Astrocyte (in vitro differentiated cells and primary cell): Measurements from ENCODE around the gene OTOGL. TPM values are rescaled to one million over a fixed set of nuclear protein-coding genes. Genes with fewer than 3 reads are reported as not detected.

Source experiments
- DNase-seq: peaks from one replicate; pipeline ENCODE4 v3.0.0-alpha.2; 2010; ENCODE audit warnings: low read depth
- FAIRE-seq: peaks from 2 replicates; lab custom pipeline; 2011; peaks lifted over from hg19 to GRCh38; lab: Jason Lieb, UNC
- H2AFZ ChIP-seq: 2 replicates; pipeline ENCODE4 v1.6.0; 2012; ENCODE audit warnings: low read depth, low read length, inconsistent platforms
- H3K27ac ChIP-seq: 2 replicates; pipeline ENCODE4 v1.5.1; 2011; ENCODE audit warnings: low read depth, low read length, inconsistent platforms
- H3K27me3 ChIP-seq: 2 replicates; pipeline ENCODE4 v1.6.0; 2011; ENCODE audit warnings: low read length, inconsistent platforms; ENCODE audit not compliant: insufficient read depth
- H3K36me3 ChIP-seq: 2 replicates; pipeline ENCODE4 v1.5.1; 2011; ENCODE audit warnings: low read length, inconsistent platforms; ENCODE audit not compliant: insufficient read depth
- H3K4me1 ChIP-seq: 2 replicates; pipeline ENCODE4 v1.5.1; 2011; ENCODE audit warnings: low read length, inconsistent platforms; ENCODE audit not compliant: insufficient read depth
- H3K4me2 ChIP-seq: 2 replicates; pipeline ENCODE4 v1.6.0; 2012; ENCODE audit warnings: low read length, inconsistent platforms
- H3K4me3 ChIP-seq: 2 replicates; pipeline ENCODE4 v1.5.1; 2011; ENCODE audit warnings: low read depth, mild to moderate bottlenecking, low read length, inconsistent platforms; ENCODE audit not compliant: insufficient read depth
- H3K79me2 ChIP-seq: 2 replicates; pipeline ENCODE4 v1.6.0; 2012; ENCODE audit warnings: mild to moderate bottlenecking, low read length, inconsistent platforms; ENCODE audit not compliant: insufficient read depth
- H3K9ac ChIP-seq: 2 replicates; pipeline ENCODE4 v1.6.0; 2012; ENCODE audit warnings: mild to moderate bottlenecking, low read length, inconsistent platforms
- H3K9me3 ChIP-seq: 2 replicates; pipeline ENCODE4 v1.5.1; 2012; ENCODE audit warnings: low read depth, mild to moderate bottlenecking, low read length, inconsistent platforms; ENCODE audit not compliant: insufficient read depth
- H4K20me1 ChIP-seq: 2 replicates; pipeline ENCODE4 v1.6.0; 2012; ENCODE audit warnings: low read length, inconsistent platforms; ENCODE audit not compliant: insufficient read depth
- H3K27ac Mint-ChIP-seq: one replicate; pipeline ENCODE4 v1.8.0; 2021; ENCODE audit warnings: mild to moderate bottlenecking, mixed read lengths; ENCODE audit not compliant: unreplicated experiment
- H3K27me3 Mint-ChIP-seq: one replicate; pipeline ENCODE4 v1.8.0; 2021; ENCODE audit warnings: low read depth, mixed read lengths; ENCODE audit not compliant: unreplicated experiment
- H3K36me3 Mint-ChIP-seq: one replicate; pipeline ENCODE4 v1.8.0; 2021; ENCODE audit warnings: low read depth, mixed read lengths; ENCODE audit not compliant: unreplicated experiment
- H3K4me1 Mint-ChIP-seq: one replicate; pipeline ENCODE4 v1.8.0; 2021; ENCODE audit warnings: low read depth, mixed read lengths; ENCODE audit not compliant: unreplicated experiment
- H3K4me3 Mint-ChIP-seq: one replicate; pipeline ENCODE4 v1.8.0; 2021; ENCODE audit warnings: mild to moderate bottlenecking, moderate library complexity, mixed read lengths; ENCODE audit not compliant: unreplicated experiment
- H3K9me3 Mint-ChIP-seq: one replicate; pipeline ENCODE4 v1.8.0; 2021; ENCODE audit warnings: mild to moderate bottlenecking, mixed read lengths; ENCODE audit not compliant: unreplicated experiment
- EZH2 ChIP-seq: IDR thresholded peaks from 2 replicates; pipeline ENCODE4 v1.6.1; 2012; ENCODE audit warnings: mild to moderate bottlenecking, low read length, inconsistent platforms; ENCODE audit not compliant: insufficient read depth
- total RNA-seq: library from RNA; stranded (reverse); gene quantifications from 2 replicates; pipeline ENCODE4 v1.2.1, GENCODE V29; 2021
- TF ChIP-seq, protein P1 (sequence below): IDR thresholded peaks from 2 replicates; pipeline ENCODE4 v1.5.1; 2011; ENCODE audit warnings: low read depth, mild to moderate bottlenecking, inconsistent platforms, low read length, moderate library complexity; ENCODE audit not compliant: insufficient read depth

OTOGL gene
- total RNA-seq, 1 donor from 2014 or later, result 0.16 TPM

- H3K4me3 ChIP-seq, result no peak overlapping the region
- no peak overlapping the region for H3K4me2 ChIP-seq
- no peak overlapping the region for H2AFZ ChIP-seq
- TF ChIP-seq, protein P1, sequence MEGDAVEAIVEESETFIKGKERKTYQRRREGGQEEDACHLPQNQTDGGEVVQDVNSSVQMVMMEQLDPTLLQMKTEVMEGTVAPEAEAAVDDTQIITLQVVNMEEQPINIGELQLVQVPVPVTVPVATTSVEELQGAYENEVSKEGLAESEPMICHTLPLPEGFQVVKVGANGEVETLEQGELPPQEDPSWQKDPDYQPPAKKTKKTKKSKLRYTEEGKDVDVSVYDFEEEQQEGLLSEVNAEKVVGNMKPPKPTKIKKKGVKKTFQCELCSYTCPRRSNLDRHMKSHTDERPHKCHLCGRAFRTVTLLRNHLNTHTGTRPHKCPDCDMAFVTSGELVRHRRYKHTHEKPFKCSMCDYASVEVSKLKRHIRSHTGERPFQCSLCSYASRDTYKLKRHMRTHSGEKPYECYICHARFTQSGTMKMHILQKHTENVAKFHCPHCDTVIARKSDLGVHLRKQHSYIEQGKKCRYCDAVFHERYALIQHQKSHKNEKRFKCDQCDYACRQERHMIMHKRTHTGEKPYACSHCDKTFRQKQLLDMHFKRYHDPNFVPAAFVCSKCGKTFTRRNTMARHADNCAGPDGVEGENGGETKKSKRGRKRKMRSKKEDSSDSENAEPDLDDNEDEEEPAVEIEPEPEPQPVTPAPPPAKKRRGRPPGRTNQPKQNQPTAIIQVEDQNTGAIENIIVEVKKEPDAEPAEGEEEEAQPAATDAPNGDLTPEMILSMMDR, result no peak
- TF ChIP-seq EZH2, result no peak
- H3K79me2 ChIP-seq, result no peaks in the 10 kb centered on the region
- H3K27me3 ChIP-seq, result no peaks in the 10 kb centered on the region
- peaks cover 28% of the 10 kb centered on the region for H3K4me1 ChIP-seq
- FAIRE-seq (no peak), DNase-seq (no peak)
- H3K27ac ChIP-seq, result no peak overlapping the region
- Mint-ChIP-seq H3K27me3 (no peaks in the 10 kb centered on the region), H3K36me3 (no peaks in the 10 kb centered on the region), H3K4me3 (no peak overlapping the region), H3K9me3 (no peaks in the 10 kb centered on the region), H3K27ac (no peak overlapping the region), H3K4me1 (peaks cover 12% of the 10 kb centered on the region)
- no peaks in the 10 kb centered on the region for H3K9me3 ChIP-seq
- H3K36me3 ChIP-seq, result no peaks in the 10 kb centered on the region
- no peaks in the 10 kb centered on the region for H4K20me1 ChIP-seq
- H3K9ac ChIP-seq, result no peak overlapping the region
Observed at GRCh38 chr12:80184926-80185325, 85.6 kb downstream of the OTOGL start.

DNA sequence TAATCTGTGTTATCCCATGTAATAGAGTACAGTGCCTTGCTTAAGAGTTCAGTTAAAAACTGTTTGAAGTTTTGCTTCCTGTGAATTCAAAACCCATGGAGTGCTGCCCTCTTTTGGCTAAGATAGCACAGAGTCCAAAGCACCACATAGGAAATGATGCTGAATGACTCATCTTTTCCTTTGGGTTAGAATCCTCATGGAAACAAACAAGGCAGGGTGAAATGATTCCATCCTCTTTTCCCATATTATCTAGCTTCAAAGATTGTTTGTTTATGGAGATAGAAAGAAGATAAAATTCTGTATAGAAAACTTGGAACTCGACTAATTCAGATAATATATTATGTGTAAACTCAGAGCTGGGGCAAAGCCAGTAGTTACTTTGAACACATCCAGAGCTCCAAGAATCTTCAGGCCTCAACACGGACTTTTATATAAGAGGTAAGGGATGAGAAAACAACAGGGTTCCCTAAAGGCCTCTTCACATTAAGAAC, 87.4 kb downstream of the OTOGL start:
- H3K27me3 Mint-ChIP-seq, result no peaks in the 10 kb centered on the region
- Histone ChIP-seq H3K4me1 (peaks cover 30% of the 10 kb centered on the region), H3K79me2 (no peaks in the 10 kb centered on the region), H3K36me3 (no peaks in the 10 kb centered on the region), H3K9me3 (no peaks in the 10 kb centered on the region), H3K4me3 (no peak overlapping the region), H3K4me2 (peak overlapping the region; percentile 68), H3K27me3 (no peaks in the 10 kb centered on the region), H3K9ac (peak overlapping the region; percentile 72), H4K20me1 (no peaks in the 10 kb centered on the region), H2AFZ (peak overlapping the region; percentile 70), H3K27ac (peak overlapping the region; percentile 90)
- H3K36me3 Mint-ChIP-seq, result no peaks in the 10 kb centered on the region
- no peaks in the 10 kb centered on the region for H3K9me3 Mint-ChIP-seq
- FAIRE-seq (peak; percentile 99), DNase-seq (peak; percentile 92)
- no peak overlapping the region for H3K4me3 Mint-ChIP-seq
- H3K4me1 Mint-ChIP-seq, result peaks cover 14% of the 10 kb centered on the region
- TF ChIP-seq, protein P1, result peak; percentile 91
- no peak for TF ChIP-seq EZH2
- H3K27ac Mint-ChIP-seq, result no peak overlapping the region

DNA sequence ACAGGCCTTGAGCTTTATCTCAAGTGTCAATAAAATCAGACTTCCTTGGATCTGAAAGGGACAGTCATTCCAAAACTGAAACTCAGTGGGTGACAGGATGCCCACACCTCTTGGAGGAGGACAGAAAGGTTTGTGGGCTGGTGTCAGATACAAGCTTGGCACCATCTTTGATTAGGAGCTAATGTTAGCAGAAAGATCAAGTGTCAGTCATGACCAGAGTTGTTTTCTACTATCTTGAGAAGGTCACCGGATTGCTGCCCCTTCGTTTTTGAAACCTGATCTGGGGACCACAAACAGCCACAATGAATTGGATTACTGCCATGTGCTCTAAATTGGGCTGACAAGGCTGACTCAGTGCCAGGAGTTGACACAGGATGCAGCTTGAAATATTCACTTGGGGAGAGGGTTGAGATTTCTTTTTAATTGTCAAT, 88.3 kb downstream of the OTOGL start:
- peak overlapping the region; percentile 72 for H3K9ac ChIP-seq
- H3K9me3 ChIP-seq, result no peaks in the 10 kb centered on the region
- no peaks in the 10 kb centered on the region for H3K79me2 ChIP-seq
- no peak overlapping the region for H3K27ac Mint-ChIP-seq
- peak overlapping the region; percentile 90 for H3K27ac ChIP-seq
- no peaks in the 10 kb centered on the region for H3K36me3 Mint-ChIP-seq
- DNase-seq (peak; percentile 62), FAIRE-seq (peak; percentile 37)
- no peaks in the 10 kb centered on the region for H3K9me3 Mint-ChIP-seq
- no peaks in the 10 kb centered on the region for H4K20me1 ChIP-seq
- H3K36me3 ChIP-seq, result no peaks in the 10 kb centered on the region
- peaks cover 21% of the 10 kb centered on the region for H3K4me1 Mint-ChIP-seq
- peak overlapping the region; percentile 45 for H3K4me2 ChIP-seq
- no peak overlapping the region for H2AFZ ChIP-seq
- no peak overlapping the region for H3K4me3 ChIP-seq
- H3K4me3 Mint-ChIP-seq, result no peak overlapping the region
- no peaks in the 10 kb centered on the region for H3K27me3 Mint-ChIP-seq
- no peaks in the 10 kb centered on the region for H3K27me3 ChIP-seq
- H3K4me1 ChIP-seq, result peaks cover 30% of the 10 kb centered on the region
- TF ChIP-seq EZH2, result no peak
- TF ChIP-seq, protein P1, result no peak
